ENCODE results near the gene EP400. TPM values are rescaled to one million over a fixed set of nuclear protein-coding genes. Genes with fewer than 3 reads are reported as not detected.

The EP400 gene
- total and polyA plus RNA-seq, 2 of the 8 experiments (the other 6 are each of a cell fraction or from before 2014, with no cell fraction given) = 13.1 to 69.7 TPM

GRCh38 chr12:131965073-131965472, 15.3 kb downstream of the EP400 start:
- no peak overlapping the region for H3K18ac ChIP-seq (ENCODE audit: extremely low read depth, low read length)
- H2BK5ac ChIP-seq (ENCODE audit: low read depth, low read length) = no peak overlapping the region
- H2BK12ac ChIP-seq (ENCODE audit: low read depth, low read length) = no peak overlapping the region
- peaks cover 2 to 11% (median 6%) of the 10 kb centered on the region in 4 experiments; a peak in 4 of 8 replicates for H3K36me3 ChIP-seq (ENCODE audit: control insufficient read depth in 2 of 4, insufficient read depth in 4 of 4, low read length in 3 of 4)
- H4K5ac ChIP-seq (ENCODE audit: insufficient read length, low read depth, low read length) = no peak overlapping the region
- no peak overlapping the region for H3K56ac ChIP-seq (replicated peaks; ENCODE audit: insufficient read length, low read depth, low read length)
- peaks cover 5 to 84% of the 10 kb centered on the region in 2 experiments for H3K79me2 ChIP-seq (ENCODE audit: control insufficient read depth in 1 of 2, insufficient read depth in 2 of 2, low read length in 2 of 2)
- no peak for FAIRE-seq
- no peak overlapping the region for H2BK120ac ChIP-seq (replicated peaks; ENCODE audit: low read depth, low read length)
- no peak overlapping the region for H2AK5ac ChIP-seq (ENCODE audit: low read depth, low read length)
- H3K23ac ChIP-seq (ENCODE audit: insufficient read length) = no peak overlapping the region
- H2AFZ ChIP-seq (ENCODE audit: low read length) = no peak overlapping the region
- no peaks in the 10 kb centered on the region for H3K23me2 ChIP-seq (ENCODE audit: low read depth, low read length)
- H4K91ac ChIP-seq (replicated peaks; ENCODE audit: insufficient read length, low read length) = no peak overlapping the region
- no peak overlapping the region for H3K14ac ChIP-seq (ENCODE audit: insufficient read length)
- WGBS, 2 experiments (ENCODE audit: extremely low coverage in 1 of 2, insufficient coverage in 1 of 2, insufficient read length in 1 of 2, insufficient replicate concordance in 2 of 2, low coverage in 1 of 2, low lambda C conversion rate in 2 of 2, missing lambda C conversion rate in 1 of 2) = 86% methylated on average over 2 of the region's 2 CpGs; no CpG with 5 or more reads in 1 of the 2 experiments
- no peak overlapping the region for H3K9ac ChIP-seq (replicated peaks in 1 of 4; ENCODE audit: extremely low read depth in 1 of 4, low read depth in 3 of 4, low read length in 3 of 4)
- CTCF ChIA-PET (ENCODE audit: partially characterized antibody) = no interaction called here
- H3K27me3 ChIP-seq (replicated peaks in 1 of 4; ENCODE audit: control insufficient read depth in 3 of 4, extremely low read depth in 1 of 4, insufficient read depth in 3 of 4, low read length in 3 of 4) = no peaks in the 10 kb centered on the region
- no peak overlapping the region for H2BK20ac ChIP-seq (ENCODE audit: low read length)
- H3K4me1 ChIP-seq (replicated peaks in 1 of 4; ENCODE audit: control insufficient read depth in 3 of 4, insufficient read depth in 4 of 4, low read length in 3 of 4) = no peaks in the 10 kb centered on the region
- no peak overlapping the region for H3K4me2 ChIP-seq (ENCODE audit: insufficient read depth in 1 of 2, low read depth in 2 of 2, low read length in 2 of 2)
- no peaks in the 10 kb centered on the region for H3K9me3 ChIP-seq (ENCODE audit: insufficient read depth in 2 of 2, low read depth in 1 of 2, low read length in 1 of 2)
- H4K8ac ChIP-seq (ENCODE audit: extremely low read depth, insufficient read depth, low read length) = no peak overlapping the region
- H2BK15ac ChIP-seq (ENCODE audit: low read length) = no peak overlapping the region
- peaks cover 2 to 8% of the 10 kb centered on the region in 2 experiments for H4K20me1 ChIP-seq (replicated peaks in 1 of 2; ENCODE audit: control insufficient read depth in 1 of 2, insufficient read depth in 2 of 2, low read length in 2 of 2)
- H3K79me1 ChIP-seq (ENCODE audit: low read depth, low read length) = peaks cover 5% of the 10 kb centered on the region
- no peak overlapping the region for H3K27ac ChIP-seq (ENCODE audit: low read depth, low read length)
- POLR2A ChIA-PET (ENCODE audit: partially characterized antibody) = no interaction called here
- H3K4me3 ChIP-seq (ENCODE audit: extremely low read depth in 1 of 4, insufficient read depth in 2 of 4, low read depth in 3 of 4, low read length in 4 of 4) = no peak overlapping the region
- no peak for DNase-seq (ENCODE audit: low read depth in 1 of 2, low spot score in 2 of 2)
- no peak overlapping the region for H3K4ac ChIP-seq (replicated peaks; ENCODE audit: insufficient read length, low read depth, low read length)
- TF ChIP-seq GTF2F1 (IDR thresholded peaks at IDR 0.05; ENCODE audit: borderline replicate concordance, low read depth, low read length) (no peak), BRCA1 (IDR thresholded peaks at IDR 0.05; ENCODE audit: low read depth, low read length) (no peak), CTCF (IDR thresholded peaks at IDR 0.05; ENCODE audit: control extremely low read depth in 1 of 3, insufficient read depth in 1 of 3, low read depth in 1 of 3, low read length in 3 of 3) (no peak), CTBP2 (IDR thresholded peaks at IDR 0.05; ENCODE audit: borderline replicate concordance, insufficient read depth, insufficient read length, low read length) (no peak), TAF1 (IDR thresholded peaks at IDR 0.05; ENCODE audit: low read depth, low read length) (no peak), CHD1 (IDR thresholded peaks at IDR 0.05; ENCODE audit: low read depth, low read length) (no peak), SP2 (IDR thresholded peaks at IDR 0.05; ENCODE audit: low read length) (no peak), EP300 (IDR thresholded peaks at IDR 0.05; ENCODE audit: borderline replicate concordance in 1 of 2, low read depth in 2 of 2, low read length in 2 of 2) (no peak), KDM1A (IDR thresholded peaks at IDR 0.05; ENCODE audit: borderline replicate concordance, low read length) (no peak), BCL11A (IDR thresholded peaks at IDR 0.05; ENCODE audit: low read depth in 2 of 2, low read length in 2 of 2) (no peak), CHD2 (IDR thresholded peaks at IDR 0.05; ENCODE audit: low read length) (no peak), BACH1 (IDR thresholded peaks at IDR 0.05; ENCODE audit: low read length) (no peak)

All from H1 (cell line).